ENCODE measurements around the gene SEC22A. TPM values are rescaled to one million over a fixed set of nuclear protein-coding genes. Genes with fewer than 3 reads are reported as not detected.

Gene SEC22A
- total RNA-seq, 1 donor from 2014 or later: 17.7 TPM

GRCh38 chr3:123282461-123282860, 80.7 kb downstream of the SEC22A start:
- Histone ChIP-seq H3K27ac (no peak overlapping the region), H3K4me3 (no peak overlapping the region), H3K27me3 (no peaks in the 10 kb centered on the region), H3K4me1 (no peaks in the 10 kb centered on the region), H3K9me3 (no peaks in the 10 kb centered on the region), H3K36me3 (no peaks in the 10 kb centered on the region)
- no peak for DNase-seq (ENCODE audit: extremely low spot score in 2 of 2)
- TF ChIP-seq CTCF (IDR thresholded peaks at IDR 0.05) (no peak), POLR2A (IDR thresholded peaks at IDR 0.05) (no peak), POLR2AphosphoS5 (IDR thresholded peaks at IDR 0.05; ENCODE audit: insufficient read depth in 1 of 2, low read depth in 1 of 2) (no peak)
- intact Hi-C loops (cut with DNase I): no loop called here

- no peaks in the 10 kb centered on the region for H3K27me3 ChIP-seq
- DNase-seq (ENCODE audit: extremely low spot score in 2 of 2): no peak
- H3K27ac ChIP-seq: no peak overlapping the region
- TF ChIP-seq POLR2A (IDR thresholded peaks at IDR 0.05) (no peak), CTCF (IDR thresholded peaks at IDR 0.05) (no peak), POLR2AphosphoS5 (IDR thresholded peaks at IDR 0.05; ENCODE audit: insufficient read depth in 1 of 2, low read depth in 1 of 2) (no peak)
- H3K4me1 ChIP-seq: no peaks in the 10 kb centered on the region
- H3K4me3 ChIP-seq: no peak overlapping the region
- intact Hi-C loops (cut with DNase I): no loop called here
- H3K9me3 ChIP-seq: no peaks in the 10 kb centered on the region
- H3K36me3 ChIP-seq: no peaks in the 10 kb centered on the region
These were observed 81.3 kb downstream of the SEC22A start for GRCh38 chr3:123283074-123283473.

- intact Hi-C loops (cut with DNase I): no loop called here
- Histone ChIP-seq H3K4me1 (no peaks in the 10 kb centered on the region), H3K27ac (no peak overlapping the region), H3K9me3 (no peaks in the 10 kb centered on the region), H3K4me3 (no peak overlapping the region), H3K27me3 (no peaks in the 10 kb centered on the region), H3K36me3 (no peaks in the 10 kb centered on the region)
- TF ChIP-seq POLR2AphosphoS5 (IDR thresholded peaks at IDR 0.05; ENCODE audit: insufficient read depth in 1 of 2, low read depth in 1 of 2): no peak
- peak in 1 of 2 donors; percentile 16 for DNase-seq (ENCODE audit: extremely low spot score in 2 of 2)
These were observed 82.1 kb downstream of the SEC22A start for GRCh38 chr3:123283657-123284398.

DNA sequence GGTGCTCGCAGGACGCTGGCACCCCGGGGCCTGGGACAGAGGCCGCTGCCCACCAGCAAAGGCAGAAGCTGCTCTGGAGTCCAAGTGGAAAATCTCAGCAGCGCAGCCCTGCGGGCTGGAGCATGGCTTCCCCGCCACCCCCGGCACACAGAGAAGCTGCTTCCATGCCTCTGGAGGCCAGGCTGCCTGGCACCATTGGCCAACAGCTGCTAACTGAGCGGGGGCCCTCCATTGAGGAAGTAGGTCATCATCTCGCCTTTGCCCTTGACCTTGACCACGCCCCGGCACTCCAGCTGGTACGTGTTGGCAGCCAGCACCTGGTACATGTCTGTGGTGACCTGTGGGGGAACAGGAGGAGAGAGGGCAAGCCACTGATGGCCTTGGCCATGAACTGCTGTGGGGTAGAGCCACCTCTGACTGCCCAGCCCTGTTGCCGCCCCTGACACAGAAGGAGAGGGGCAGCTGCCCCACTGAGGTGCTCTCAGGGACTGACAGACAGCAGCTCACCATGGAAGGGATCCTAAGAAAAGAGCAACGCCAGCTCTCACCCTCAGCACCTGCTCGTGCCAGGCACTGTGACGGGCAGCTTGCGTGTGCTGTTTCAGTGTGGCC, 82.8 kb downstream of the SEC22A start:
- Histone ChIP-seq H3K4me1 (no peaks in the 10 kb centered on the region), H3K36me3 (no peaks in the 10 kb centered on the region), H3K4me3 (no peak overlapping the region), H3K9me3 (no peaks in the 10 kb centered on the region), H3K27ac (no peak overlapping the region), H3K27me3 (no peaks in the 10 kb centered on the region)
- peak; percentile 81 to 84 for DNase-seq (ENCODE audit: extremely low spot score in 2 of 2)
- intact Hi-C loops (cut with DNase I): no loop called here
- TF ChIP-seq POLR2A (IDR thresholded peaks at IDR 0.05) (no peak), CTCF (IDR thresholded peaks at IDR 0.05) (no peak), POLR2AphosphoS5 (IDR thresholded peaks at IDR 0.05; ENCODE audit: insufficient read depth in 1 of 2, low read depth in 1 of 2) (no peak)

DNA sequence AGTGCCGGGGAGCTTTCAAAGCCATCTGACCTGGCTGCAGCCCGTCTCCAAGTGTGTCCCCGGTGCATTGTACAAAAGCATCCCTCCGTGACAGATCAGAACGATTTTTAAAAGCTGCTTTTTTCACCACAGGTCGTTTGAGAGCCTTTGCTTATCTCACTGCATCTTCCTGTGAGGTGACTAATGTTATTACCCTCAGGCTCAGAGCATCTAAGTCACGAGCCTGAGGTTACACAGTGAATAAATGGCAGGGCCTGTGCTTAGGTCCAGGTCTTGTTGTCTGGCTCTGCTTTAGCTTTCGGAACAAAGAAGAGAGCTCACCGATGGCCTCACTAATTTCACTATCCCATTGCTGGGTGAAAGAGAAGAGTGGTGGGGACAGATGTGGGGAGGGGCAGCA, 83.3 kb downstream of the SEC22A start:
- no peak overlapping the region for H3K4me3 ChIP-seq
- H3K4me1 ChIP-seq: no peaks in the 10 kb centered on the region
- no peaks in the 10 kb centered on the region for H3K36me3 ChIP-seq
- H3K27ac ChIP-seq: no peak overlapping the region
- intact Hi-C loops (cut with DNase I): no loop called here
- DNase-seq (ENCODE audit: extremely low spot score in 2 of 2): no peak
- H3K9me3 ChIP-seq: no peaks in the 10 kb centered on the region
- no peak for TF ChIP-seq POLR2AphosphoS5 (IDR thresholded peaks at IDR 0.05; ENCODE audit: insufficient read depth in 1 of 2, low read depth in 1 of 2)
- TF ChIP-seq CTCF (IDR thresholded peaks at IDR 0.05): no peak
- no peak for TF ChIP-seq POLR2A (IDR thresholded peaks at IDR 0.05)
- no peaks in the 10 kb centered on the region for H3K27me3 ChIP-seq
